ENCODE data around the gene EPGN.

The EPGN gene, protein sequence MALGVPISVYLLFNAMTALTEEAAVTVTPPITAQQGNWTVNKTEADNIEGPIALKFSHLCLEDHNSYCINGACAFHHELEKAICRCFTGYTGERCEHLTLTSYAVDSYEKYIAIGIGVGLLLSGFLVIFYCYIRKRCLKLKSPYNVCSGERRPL

DNA sequence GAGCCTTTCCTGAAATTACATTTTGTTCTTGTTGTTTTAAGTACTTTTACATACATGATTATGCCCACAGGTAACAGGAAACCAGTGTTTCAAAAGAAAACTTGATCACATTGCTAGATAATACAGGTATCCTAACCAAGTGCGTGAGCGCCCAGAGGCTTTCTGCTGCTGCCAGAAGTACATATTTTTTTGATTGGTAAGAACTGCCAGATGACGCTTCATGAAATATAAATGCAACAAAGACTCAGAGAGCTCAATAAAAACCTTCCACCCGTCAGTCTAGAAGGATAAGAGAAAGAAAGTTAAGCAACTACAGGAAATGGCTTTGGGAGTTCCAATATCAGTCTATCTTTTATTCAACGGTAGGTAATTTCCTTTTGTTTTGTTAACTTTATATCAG, at the start of gene EPGN:
Gene EPGN (plus strand): TSS at position 256 of the 400 bp plus-strand sequence. CDS start 64 bp downstream, at position 320.
- no peak for DNase-seq

DNA sequence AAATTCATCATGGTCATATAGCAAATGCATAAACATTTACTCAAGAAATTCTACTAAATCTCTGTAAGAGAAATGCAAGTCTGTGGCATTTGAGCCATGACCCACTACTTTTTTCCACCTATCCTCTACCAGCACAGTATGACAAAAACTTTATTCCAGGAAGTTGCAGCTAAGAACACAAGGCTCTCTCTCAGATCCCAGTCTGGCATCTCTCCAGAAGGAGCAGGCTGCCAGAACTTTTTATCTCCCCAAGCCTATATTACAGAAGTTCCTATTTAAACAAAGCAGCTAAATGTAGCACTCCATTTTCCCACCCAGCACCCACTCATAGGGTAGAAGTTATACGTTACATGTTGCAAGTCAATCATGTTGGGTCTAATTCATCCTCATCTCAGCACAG, 49.3 kb upstream of the EPGN start:
- DNase-seq: no peak

DNA sequence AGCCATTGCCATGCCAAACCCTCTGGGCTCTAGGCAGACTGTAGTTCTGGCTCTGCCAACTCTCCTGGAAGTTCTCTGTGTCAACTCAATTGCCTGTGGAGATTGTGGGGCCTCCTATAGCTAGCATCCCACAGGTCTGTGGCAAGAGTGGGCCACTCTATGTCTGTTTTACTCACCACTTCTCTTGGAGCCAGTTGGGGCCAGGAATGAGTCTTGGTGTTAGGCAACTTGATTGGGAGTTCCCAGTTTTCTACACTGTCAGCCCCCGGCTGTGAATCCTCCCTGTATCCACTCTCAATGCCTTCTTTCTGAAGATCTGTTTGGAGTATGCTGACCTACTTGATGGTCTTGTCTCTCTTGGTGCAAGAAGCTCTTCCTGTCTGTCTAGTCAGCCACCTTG, 48.2 kb upstream of the EPGN start:
- DNase-seq: no peak

DNA sequence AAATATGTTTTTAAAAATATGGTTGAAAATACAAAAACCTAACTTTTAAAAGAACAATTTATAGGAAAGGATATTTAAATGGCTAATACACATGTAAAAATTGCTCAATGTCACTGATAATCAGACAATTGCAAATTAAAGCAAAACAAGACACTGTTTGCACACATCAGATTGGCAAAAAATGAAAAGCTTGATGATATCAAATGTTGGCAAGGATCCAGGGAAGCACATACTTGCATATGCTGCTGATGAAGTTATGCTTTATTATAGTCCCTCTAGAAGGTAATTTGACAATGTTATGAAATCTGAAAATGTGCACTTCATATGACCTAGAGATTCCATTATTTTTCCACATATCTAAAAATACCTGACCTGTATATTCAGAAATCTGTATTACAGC, 45.7 kb upstream of the EPGN start:
- no peak for DNase-seq

DNA sequence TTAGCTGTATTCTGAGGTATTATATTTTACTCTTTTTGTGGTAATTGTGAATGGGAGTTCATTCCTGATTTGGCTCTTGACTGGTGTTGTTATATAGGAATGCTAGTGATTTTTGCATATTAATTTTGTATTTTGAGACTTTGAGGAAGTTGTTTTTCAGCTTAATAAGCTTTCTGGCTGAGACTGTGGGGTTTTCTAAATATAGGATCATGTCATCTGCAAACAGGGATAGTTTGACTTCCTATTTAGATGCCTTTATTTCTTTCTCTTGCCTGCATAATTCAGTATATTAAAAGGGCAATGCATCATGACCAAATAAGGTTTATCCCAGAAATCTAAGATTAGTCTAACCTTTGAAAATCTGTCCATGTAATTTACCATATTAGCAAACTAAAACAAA, 44.7 kb upstream of the EPGN start:
- no peak for DNase-seq

DNA sequence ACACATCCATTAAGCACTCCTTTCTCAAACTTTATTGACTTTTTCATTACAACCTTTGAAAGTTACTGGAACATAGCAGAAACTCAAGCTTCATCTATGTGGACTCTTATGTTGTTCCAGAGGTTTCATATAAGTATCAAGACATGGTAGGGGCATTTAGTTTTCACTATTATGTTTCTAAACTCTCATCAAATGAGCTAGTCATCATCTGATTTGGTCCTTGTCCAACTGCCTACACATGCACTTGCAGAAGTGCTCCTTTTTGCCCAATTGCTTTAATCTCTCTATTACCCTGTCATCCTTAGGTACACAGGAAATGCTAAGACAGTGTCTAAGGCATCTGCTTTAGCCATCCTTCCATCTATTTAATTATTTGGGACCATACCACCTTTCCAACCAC, 42.2 kb upstream of the EPGN start:
- DNase-seq: no peak

DNA sequence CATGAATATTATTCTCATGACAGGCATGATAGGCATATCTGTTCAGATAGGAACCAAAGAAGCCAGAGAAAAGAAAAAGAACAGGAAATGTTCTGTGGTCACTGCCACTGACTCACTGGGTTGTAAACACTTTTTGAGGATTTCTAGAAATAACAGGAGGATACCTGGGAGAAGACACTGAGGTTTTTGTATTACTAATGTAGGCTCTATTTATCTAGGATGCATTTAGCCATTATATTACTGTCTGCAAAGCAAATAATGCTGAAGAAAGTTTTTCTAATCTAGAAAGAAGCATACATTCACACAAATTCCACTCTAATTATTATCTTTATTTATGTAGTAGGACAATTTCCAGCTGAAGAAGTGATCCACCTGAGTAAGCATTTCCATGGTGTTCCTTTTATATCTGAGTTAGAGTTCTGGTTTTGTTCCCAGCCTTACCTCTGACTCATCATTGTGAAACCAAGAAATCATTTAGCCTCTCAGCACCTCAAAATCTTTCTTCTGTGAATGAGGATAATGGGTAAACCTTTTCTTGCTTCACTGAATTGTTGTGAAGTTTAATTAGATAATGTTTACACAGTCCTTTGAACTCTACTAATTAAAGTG, 40.2 kb upstream of the EPGN start:
- DNase-seq: no peak

DNA sequence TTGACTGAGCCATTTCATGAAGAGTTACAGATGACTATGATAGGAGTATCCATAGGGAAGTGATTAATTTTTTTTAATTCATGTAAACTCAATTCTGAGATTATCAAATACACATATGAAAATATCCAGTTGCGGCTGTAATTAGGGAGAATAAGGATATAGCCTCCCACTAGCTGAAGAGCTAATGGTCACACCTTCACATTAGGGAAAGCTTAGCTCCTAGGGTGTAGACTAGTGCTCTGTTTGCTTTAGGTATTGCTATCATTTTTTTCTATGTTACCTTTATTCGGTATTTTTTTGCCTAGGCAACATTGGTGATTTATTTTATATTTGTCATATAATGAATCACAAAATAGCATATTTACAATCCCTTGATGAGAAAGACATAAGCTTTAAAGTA, 39.6 kb upstream of the EPGN start:
- DNase-seq: no peak

DNA sequence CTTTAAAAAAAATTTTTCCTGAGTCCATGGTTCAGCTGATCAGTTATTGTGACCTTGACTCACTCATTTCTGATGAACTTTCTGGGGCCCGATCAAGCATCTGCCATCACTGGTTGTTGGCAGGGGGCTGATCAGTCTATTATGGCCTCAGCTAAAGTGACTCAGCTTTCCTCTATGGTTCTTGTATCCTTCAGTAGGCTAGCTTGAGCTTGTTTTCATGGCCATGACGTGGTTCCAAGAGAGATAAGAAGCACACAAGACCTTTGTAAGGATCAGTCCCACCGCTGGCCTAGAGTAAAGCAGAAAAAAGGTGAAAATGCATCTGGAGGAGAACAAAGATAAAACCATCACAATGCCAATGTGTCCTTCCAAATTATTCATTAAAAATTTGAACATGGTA, 29.8 kb upstream of the EPGN start:
- no peak for DNase-seq

DNA sequence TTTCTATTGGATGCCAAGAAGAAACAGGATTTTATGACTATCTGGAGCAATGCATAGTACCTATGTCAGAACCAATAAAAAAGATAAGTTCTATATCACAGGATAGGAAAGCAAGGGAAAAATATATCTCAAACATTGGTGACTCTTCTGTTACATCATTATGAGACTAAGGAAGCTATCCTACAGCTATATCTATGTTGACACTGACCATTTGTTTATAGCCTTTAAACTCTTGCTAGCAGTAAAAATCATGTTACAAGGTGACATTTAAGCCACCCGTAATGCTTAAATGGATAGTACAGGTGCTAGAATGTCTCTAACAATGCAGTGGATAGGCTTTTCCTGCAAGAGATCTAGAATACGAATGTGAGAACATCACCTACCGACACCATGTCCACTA, 28.6 kb upstream of the EPGN start:
- no peak for DNase-seq

DNA sequence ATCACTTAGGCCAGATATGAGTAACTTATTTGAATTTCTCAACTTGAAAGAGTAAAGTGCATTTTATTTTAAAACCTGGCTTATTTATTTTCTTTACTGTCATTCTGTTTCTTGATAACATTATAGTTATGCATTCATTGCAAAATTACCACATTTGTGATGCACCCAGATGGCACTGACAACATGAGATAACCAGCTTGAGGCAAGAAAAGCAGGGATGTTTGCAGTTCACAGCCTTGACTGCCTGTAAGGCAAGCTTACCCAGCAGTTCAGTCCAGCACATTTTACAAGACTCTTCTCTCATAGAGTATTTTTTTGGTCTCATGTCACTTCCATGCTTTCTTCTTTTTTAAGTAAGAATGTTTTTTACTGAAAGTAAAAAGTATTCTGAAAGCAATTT, 25.3 kb upstream of the EPGN start:
- DNase-seq: no peak

DNA sequence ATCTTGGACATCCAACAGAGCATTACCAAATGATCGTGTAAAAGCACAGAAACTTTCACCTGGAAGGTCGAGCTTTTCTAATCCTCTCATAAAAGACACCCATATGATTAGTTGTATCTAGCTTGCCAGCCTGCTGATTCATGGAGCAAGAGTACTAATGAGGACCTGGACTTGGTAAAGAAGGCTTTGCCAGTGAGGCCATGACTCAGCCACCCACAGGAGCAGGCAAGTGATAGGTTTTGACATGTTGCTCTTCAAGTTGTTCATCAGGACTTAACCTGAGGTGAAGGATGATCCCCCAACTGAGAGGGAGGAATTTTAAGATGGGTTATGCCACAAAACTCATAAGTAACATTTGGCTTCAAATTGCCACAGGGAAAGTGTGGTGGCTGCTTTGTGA, 24.7 kb upstream of the EPGN start:
- no peak for DNase-seq

DNA sequence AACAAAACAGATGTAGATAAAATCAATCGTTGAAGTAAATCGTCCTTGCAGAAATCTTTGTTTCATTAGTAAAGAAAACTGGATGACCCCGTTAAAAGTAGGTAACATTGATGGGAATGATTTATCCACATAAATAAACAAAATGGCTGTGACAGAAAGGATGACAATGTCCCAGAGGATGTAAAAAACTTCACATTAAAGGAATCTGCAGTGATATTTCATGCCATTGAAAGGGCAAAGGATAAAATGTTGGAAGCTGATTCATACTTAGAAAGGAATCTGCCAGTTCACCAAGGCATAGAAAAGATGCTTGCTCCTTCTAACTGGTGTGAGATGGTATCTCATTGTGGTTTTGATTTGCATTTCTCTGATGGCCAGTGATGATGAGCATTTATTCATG, 24.2 kb upstream of the EPGN start:
- DNase-seq: no peak

DNA sequence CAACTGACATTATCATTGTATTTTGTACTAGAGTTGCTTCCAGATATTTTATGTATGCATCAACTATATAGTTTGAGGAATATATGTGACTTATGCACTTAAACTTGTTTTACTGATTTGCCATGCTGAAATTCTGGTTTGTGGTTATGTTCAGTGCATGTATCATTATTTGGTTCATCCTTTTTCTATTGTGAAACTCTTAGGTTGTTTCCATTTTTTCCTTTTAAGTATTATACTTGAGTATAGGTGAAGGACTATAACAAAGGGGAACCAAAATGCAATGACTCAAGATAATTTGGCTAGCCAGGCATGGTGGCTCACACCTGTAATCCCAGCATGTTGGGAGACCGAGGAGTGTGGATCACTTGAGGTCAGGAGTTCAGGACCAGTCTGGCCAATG, 21.1 kb upstream of the EPGN start:
- DNase-seq: no peak

DNA sequence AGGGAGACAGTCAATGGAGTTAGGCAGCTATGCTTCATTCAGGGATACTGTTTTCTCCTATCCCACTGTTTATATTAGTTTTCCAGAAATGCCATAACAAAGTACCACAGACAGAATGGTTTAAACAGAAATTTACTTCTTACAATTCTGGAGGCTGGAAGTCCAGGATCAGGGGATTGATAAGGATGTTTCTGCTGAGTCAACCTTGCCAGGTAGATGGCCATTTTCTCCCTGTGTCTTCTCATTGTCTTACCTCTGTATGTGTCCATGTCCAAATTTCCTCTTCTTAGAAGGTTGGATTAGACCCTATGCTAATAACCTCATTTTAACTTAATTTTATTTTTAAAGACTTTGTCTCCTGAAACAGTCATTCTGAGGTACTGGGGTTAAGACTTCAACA, 20.5 kb upstream of the EPGN start:
- no peak for DNase-seq

DNA sequence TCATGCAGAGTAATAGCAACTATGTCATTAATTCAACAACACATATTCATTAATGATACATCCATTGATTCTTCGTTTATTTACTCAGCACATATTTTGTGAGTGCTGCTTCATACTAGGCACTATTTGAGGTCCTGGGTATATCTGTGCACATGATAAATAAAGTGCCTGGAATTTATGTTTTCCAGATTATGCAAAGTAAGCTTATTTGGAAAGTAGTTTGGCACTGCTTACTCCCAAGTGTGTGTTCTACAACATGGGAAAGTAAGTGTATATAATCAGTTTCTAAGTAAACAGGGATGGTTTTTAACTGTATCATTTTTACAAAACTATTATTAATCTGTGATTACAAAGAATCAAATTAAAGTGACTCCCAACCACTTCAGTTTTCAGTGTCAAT, 16.8 kb upstream of the EPGN start:
- no peak for DNase-seq

DNA sequence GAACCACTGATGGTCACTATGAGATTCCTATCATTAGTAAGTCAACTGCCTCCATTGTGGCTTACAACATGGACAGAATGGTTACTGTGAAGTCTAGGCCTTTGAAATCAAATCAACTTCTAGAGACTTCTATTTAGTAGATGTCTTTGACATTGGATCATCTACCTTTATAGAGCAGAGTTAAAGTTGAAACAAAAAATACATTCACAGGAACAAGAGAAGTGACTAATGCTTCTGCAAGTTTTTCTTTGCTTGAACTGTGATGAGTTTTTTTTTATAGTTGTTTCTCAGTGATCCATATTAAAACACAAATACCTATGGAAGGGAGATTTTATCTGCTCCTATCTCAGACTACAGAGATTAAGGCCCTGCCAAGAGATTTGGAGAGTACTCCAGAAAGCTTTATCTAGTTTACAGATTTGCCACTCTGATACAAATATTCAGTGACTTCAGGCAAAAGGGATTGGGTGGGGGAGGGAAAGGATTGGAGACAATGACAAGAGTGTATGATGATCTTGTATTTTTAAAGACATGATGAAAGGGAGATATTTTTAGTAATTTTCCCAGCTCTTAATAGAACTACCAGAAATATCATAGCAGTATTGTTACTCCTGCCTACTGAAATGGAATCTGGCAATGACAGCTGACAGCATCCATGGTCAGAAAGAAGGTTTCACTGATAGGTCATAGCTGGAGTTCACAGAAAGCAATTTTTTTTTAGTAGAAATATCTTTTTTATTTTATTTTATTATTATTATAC, 16.0 kb upstream of the EPGN start:
- no peak for DNase-seq

DNA sequence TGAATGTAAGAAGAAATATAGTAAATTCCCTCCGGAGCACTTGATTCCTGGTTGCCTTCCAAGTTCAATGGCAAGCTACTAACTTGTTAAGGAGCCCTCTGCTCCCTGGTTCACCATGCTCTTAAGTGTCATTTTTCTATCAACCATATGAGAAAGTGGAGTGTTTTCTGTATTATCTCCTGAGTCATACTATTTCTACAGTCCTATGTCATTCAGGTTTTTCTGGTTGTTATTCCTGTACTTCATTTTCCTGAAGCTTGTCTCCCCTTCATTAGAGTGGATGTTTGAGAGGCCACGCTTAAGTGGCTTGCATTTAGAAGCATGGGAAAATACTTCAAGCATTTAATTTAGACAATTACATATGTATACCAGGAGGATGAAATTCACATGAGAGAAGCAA, 14.7 kb upstream of the EPGN start:
- no peak for DNase-seq

DNA sequence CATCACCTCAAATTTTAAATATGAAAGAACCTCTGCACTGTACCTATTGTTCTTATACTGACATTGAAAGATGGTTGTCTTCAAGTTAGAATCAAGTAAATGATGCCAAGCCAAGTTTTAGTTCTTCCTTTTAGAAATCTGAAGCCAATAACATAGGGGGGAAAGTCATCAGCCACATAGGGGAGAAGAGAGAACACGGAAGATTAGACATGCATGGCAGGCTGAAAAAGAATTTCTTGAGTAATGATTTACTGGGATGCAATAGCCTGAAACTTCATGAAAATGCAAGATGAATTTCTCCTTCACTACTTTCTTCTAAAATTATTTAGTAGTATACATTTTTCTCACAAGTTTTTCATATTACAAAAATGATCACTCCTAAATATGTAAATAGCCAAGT, 13.6 kb upstream of the EPGN start:
- no peak for DNase-seq

DNA sequence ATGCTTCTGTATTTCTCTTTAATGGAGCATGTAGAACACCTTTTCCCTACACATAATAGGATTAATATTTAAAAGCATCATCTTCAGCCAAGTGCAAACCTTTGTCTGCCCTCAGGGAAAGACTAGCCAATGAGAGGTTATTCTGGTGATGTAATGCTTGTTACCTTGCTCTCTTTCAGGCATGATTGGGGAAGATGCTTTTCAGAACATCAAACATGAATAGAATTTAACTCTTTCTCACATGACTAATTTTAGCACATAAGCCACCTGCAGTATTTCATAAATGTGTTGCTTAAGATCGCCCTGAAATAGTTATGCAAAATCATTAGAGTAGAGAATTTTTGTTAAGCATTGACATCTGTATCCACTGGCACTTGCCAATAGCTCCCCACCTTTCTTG, 10.7 kb upstream of the EPGN start:
- DNase-seq: no peak

DNA sequence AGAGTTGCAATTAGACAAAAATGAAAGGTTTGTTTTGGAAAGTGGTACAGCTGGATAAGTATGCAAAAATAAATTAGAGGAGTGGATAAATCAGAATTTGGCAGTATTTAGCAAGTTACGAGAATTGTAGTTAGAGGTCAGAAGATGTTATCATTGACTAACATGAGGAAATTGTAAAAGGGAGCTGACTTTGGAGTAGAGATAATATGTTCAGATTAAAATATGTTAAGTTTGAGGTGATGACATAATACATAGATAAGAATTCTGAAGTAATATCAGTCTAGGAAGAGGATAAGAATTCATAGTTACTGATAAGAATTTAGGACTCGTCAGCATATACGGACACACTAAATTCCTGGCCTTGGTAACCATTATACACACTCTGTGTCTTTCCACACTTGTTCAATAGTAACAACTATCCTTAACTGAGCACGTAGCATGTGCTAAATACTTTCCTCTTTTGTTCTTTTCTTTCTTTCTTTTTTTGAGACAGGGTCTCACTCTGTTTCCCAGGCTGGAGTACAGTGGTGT, 4.1 kb upstream of the EPGN start:
- DNase-seq: no peak

DNA sequence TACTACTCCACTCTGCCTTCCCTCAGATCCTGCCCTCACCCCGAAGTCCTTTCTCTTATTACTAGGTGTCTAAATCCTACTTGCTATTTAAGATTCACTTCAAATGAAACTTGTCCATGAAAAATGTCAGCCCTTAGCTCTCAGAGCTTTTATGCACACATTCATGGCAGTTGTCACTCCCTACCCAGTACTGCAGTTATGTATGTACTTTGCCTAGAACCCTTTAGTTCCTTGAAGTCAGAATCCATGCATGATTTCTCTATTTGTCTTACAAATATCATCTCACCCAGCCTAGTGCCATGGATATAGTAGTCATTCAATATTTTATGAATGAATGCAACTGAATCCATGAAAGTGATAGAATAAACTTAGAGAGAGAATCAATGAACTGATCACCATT, 3.3 kb upstream of the EPGN start:
- DNase-seq: no peak

DNA sequence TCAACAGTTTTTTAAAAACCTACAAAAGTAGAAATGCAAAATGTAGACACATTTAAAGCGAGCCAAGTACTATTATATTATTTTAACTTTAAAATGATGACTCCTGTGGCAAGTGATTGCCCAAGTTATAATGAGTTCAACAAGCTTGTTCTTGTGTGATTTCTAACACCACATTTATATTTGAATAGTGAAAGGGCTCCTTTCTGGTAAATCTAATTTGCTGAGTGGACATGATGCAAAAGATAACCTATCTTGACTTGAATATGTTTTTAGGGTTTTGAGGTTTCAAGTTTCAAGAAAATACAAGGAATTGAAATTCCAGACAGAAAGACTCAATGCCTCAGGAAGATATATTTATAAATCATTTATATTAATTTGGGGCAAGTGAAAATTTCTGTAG, 1.1 kb upstream of the EPGN start:
- DNase-seq: no peak

DNA sequence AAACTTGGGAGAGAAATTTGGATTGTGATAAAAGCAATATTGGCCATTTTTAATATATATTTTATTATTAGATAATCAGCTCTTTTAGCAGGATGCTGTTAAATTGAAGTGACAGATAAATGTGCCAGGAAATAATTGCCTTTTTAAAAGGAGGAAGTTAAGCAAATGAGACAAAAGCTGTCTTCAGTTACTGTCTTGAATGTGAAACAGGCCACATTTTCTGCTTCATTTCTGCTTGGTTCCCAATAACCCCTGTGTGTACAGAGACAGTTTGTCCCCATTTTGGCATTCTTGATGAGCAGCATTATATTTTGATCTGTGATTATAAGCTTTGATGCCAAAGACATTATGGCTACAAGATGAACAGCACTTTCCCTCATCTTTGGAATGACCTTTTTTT, 953 bp downstream of the EPGN start:
- no peak for DNase-seq

Measured in NK-92 treated with Interleukin-12 subunit alpha and Interleukin-12 subunit beta, amount 100 ng/mL, for 24 hours (cell line).